SK-N-SH treated with all-trans-retinoic acid at 6 μM for 48 hours (cell line): Measurements from ENCODE around the gene FAT1.

Source experiments
- ATAC-seq: fragments of 200-7000 bp; cut with Tn5 transposase; 3 replicates; pipeline ENCODE4 v1.9.1; 2020; ENCODE audit warnings: mild to moderate bottlenecking, moderate library complexity
- ARNTL ChIP-seq: fragments of 450-650 bp; formaldehyde crosslinking; IDR thresholded peaks from 2 replicates; pipeline ENCODE4 v1.5.0; 2020; ENCODE audit warnings: low read depth, mild to moderate bottlenecking, moderate library complexity, borderline replicate concordance
- BACH2 ChIP-seq: fragments of 250-450 bp; sonication (Bioruptor Pico); IDR thresholded peaks from 2 replicates; pipeline ENCODE4 v1.9.0; 2021; ENCODE audit warnings: mild to moderate bottlenecking, borderline replicate concordance
- CREB5 ChIP-seq: fragments of 250-450 bp; sonication (Bioruptor Pico); IDR thresholded peaks from 2 replicates; pipeline ENCODE4 v1.5.1; 2020; ENCODE audit warnings: low read depth, mild to moderate bottlenecking, moderate library complexity
- CSDC2 ChIP-seq: fragments of 250-450 bp; sonication (Bioruptor Pico); IDR thresholded peaks from 2 replicates; pipeline ENCODE4 v1.5.0; 2020; ENCODE audit warnings: mild to moderate bottlenecking, moderate library complexity
- CSRNP3 ChIP-seq: fragments of 250-450 bp; sonication (Bioruptor Pico); IDR thresholded peaks from 2 replicates; pipeline ENCODE4 v1.5.1; 2021; ENCODE audit warnings: mild to moderate bottlenecking, moderate library complexity
- ESRRG ChIP-seq: fragments of 250-450 bp; sonication (Bioruptor Pico); IDR thresholded peaks from 2 replicates; pipeline ENCODE4 v1.6.1; 2021; ENCODE audit warnings: mild to moderate bottlenecking
- GLIS3 ChIP-seq: fragments of 250-450 bp; sonication (Bioruptor Pico); IDR thresholded peaks from 2 replicates; pipeline ENCODE4 v1.5.0; 2020; ENCODE audit warnings: mild to moderate bottlenecking, moderate library complexity
- ISL1 ChIP-seq: fragments of 250-450 bp; sonication (Bioruptor Pico); IDR thresholded peaks from 2 replicates; pipeline ENCODE4 v2.1.2; 2022; ENCODE audit warnings: mild to moderate bottlenecking, moderate library complexity
- OSR1 ChIP-seq: fragments of 250-450 bp; sonication (Bioruptor Pico); IDR thresholded peaks from 2 replicates; pipeline ENCODE4 v1.8.0; 2022; ENCODE audit warnings: moderate library complexity, mild to moderate bottlenecking, inconsistent platforms
- PATZ1 ChIP-seq: fragments of 250-450 bp; sonication (Bioruptor Pico); IDR thresholded peaks from 2 replicates; pipeline ENCODE4 v1.8.0; 2020; ENCODE audit warnings: mild to moderate bottlenecking, moderate library complexity, borderline replicate concordance
- POU6F1 ChIP-seq: fragments of 250-450 bp; sonication (Bioruptor Pico); IDR thresholded peaks from 2 replicates; pipeline ENCODE4 v1.8.0; 2021; ENCODE audit warnings: low read depth, mild to moderate bottlenecking, moderate library complexity, borderline replicate concordance
- PPARA ChIP-seq: fragments of 250-450 bp; sonication (Bioruptor Pico); IDR thresholded peaks from 2 replicates; pipeline ENCODE4 v1.5.0; 2020; ENCODE audit warnings: mild to moderate bottlenecking, borderline replicate concordance
- TCF4 ChIP-seq: fragments of 250-450 bp; sonication (Bioruptor Pico); IDR thresholded peaks from 2 replicates; pipeline ENCODE4 v1.8.0; 2021; ENCODE audit warnings: mild to moderate bottlenecking, moderate library complexity, borderline replicate concordance
- TOX ChIP-seq: fragments of 250-450 bp; sonication (Bioruptor Pico); IDR thresholded peaks from 2 replicates; pipeline ENCODE4 v1.8.0; 2021; ENCODE audit warnings: mild to moderate bottlenecking, moderate library complexity, borderline replicate concordance
- TSHZ2 ChIP-seq: fragments of 250-450 bp; sonication (Bioruptor Pico); IDR thresholded peaks from 2 replicates; pipeline ENCODE4 v1.5.0; 2020; ENCODE audit warnings: mild to moderate bottlenecking, moderate library complexity
- ZFP3 ChIP-seq: fragments of 250-450 bp; sonication (Bioruptor Pico); IDR thresholded peaks from 2 replicates; pipeline ENCODE4 v1.5.0; 2020; ENCODE audit warnings: mild to moderate bottlenecking, moderate library complexity
- ZFP30 ChIP-seq: fragments of 450-650 bp; formaldehyde crosslinking; IDR thresholded peaks from 2 replicates; pipeline ENCODE4 v1.5.0; 2022; ENCODE audit warnings: mild to moderate bottlenecking, moderate library complexity
- ZNF565 ChIP-seq: fragments of 450-650 bp; formaldehyde crosslinking; conservative IDR thresholded peaks from 2 replicates; pipeline ENCODE4 v1.5.0; 2020; ENCODE audit warnings: low read depth, mild to moderate bottlenecking, moderate library complexity
- ZNF70 ChIP-seq: fragments of 450-650 bp; formaldehyde crosslinking; IDR thresholded peaks from 2 replicates; pipeline ENCODE4 v1.5.0; 2020; ENCODE audit warnings: mild to moderate bottlenecking, moderate library complexity
- ZNF8 ChIP-seq: fragments of 450-650 bp; formaldehyde crosslinking; IDR thresholded peaks from 2 replicates; pipeline ENCODE4 v1.5.0; 2020; ENCODE audit warnings: mild to moderate bottlenecking, moderate library complexity

FAT1 gene

GRCh38 chr4:186691396-186691795, 32.3 kb downstream of the FAT1 start:
- ATAC-seq = no peak
- TF ChIP-seq CSDC2 (CRISPR knock-in tag) (no peak), ISL1 (CRISPR knock-in tag) (no peak), POU6F1 (CRISPR knock-in tag) (no peak), BACH2 (CRISPR knock-in tag) (no peak), CSRNP3 (CRISPR knock-in tag) (no peak), TCF4 (CRISPR knock-in tag) (no peak), ZNF70 (CRISPR knock-in tag) (no peak), ZNF565 (CRISPR knock-in tag) (no peak), TOX (CRISPR knock-in tag) (no peak), PATZ1 (CRISPR knock-in tag) (no peak), ESRRG (no peak), ZFP30 (CRISPR knock-in tag) (no peak), ARNTL (no peak), GLIS3 (CRISPR knock-in tag) (no peak), OSR1 (CRISPR knock-in tag) (no peak), TSHZ2 (CRISPR knock-in tag) (no peak), PPARA (no peak), CREB5 (CRISPR knock-in tag) (no peak), ZNF8 (no peak)
- TF ChIP-seq, all 23 proteins: peak for 0

GRCh38 chr4:186689476-186689875, 34.2 kb downstream of the FAT1 start:
- TF ChIP-seq TSHZ2 (CRISPR knock-in tag) (no peak), ARNTL (no peak), PATZ1 (CRISPR knock-in tag) (no peak), ZNF8 (no peak), CSRNP3 (CRISPR knock-in tag) (no peak), OSR1 (CRISPR knock-in tag) (no peak), CREB5 (CRISPR knock-in tag) (no peak), CSDC2 (CRISPR knock-in tag) (no peak), ZNF565 (CRISPR knock-in tag) (no peak), ZFP3 (CRISPR knock-in tag) (no peak)
- ATAC-seq = no peak
